ENCODE data around the gene DNAH14. TPM values are rescaled to one million over a fixed set of nuclear protein-coding genes. Genes with fewer than 3 reads are reported as not detected.

Gene DNAH14
- total RNA-seq, 6 donors from 2014 or later: 2.1 to 26.5 (median 12.9) TPM

GRCh38 chr1:225418059-225418458 is 488.6 kb downstream of the DNAH14 start:
- no peak for TF ChIP-seq POLR2A (IDR thresholded peaks at IDR 0.05)
- no peak for TF ChIP-seq POLR2AphosphoS5 (IDR thresholded peaks at IDR 0.05)
- H3K27me3 ChIP-seq: no peaks in the 10 kb centered on the region
- peaks cover 6 to 18% (median 11%) of the 10 kb centered on the region in 4 donors for H3K4me1 ChIP-seq
- DNase-seq (no peak), ATAC-seq (ENCODE audit: low FRiP score in 2 of 2) (no peak)
- no peaks in the 10 kb centered on the region for H3K9me3 ChIP-seq
- no peak overlapping the region for H3K27ac ChIP-seq
- peaks cover 10 to 74% (median 39%) of the 10 kb centered on the region in 4 donors for H3K36me3 ChIP-seq
- WGBS, 2 donors: 70 to 89% methylated on average over 2 of the region's 2 CpGs
- no peak overlapping the region for H3K4me3 ChIP-seq

GRCh38 chr1:225418598-225418997 is 489.1 kb downstream of the DNAH14 start:
- Histone ChIP-seq H3K4me1 (peaks cover 6 to 23% (median 14%) of the 10 kb centered on the region in 4 donors), H3K27ac (no peak overlapping the region), H3K36me3 (peaks cover 10 to 68% (median 39%) of the 10 kb centered on the region in 4 donors), H3K9me3 (no peaks in the 10 kb centered on the region), H3K27me3 (no peaks in the 10 kb centered on the region), H3K4me3 (no peak overlapping the region)
- TF ChIP-seq POLR2AphosphoS5 (IDR thresholded peaks at IDR 0.05): no peak
- no peak for TF ChIP-seq EP300 (IDR thresholded peaks at IDR 0.05)
- TF ChIP-seq CTCF (IDR thresholded peaks at IDR 0.05): no peak
- no peak for TF ChIP-seq POLR2A (IDR thresholded peaks at IDR 0.05)
- 88 to 92% methylated on average over 4 of the region's 4 CpGs for WGBS, 2 donors
- DNase-seq (no peak), ATAC-seq (ENCODE audit: low FRiP score in 2 of 2) (no peak)

GRCh38 chr1:225422031-225422605 is 492.6 kb downstream of the DNAH14 start:
- ATAC-seq (ENCODE audit: low FRiP score in 2 of 2): peak in 1 of 2 donors; percentile 31
- DNase-seq: no peak
- no peaks in the 10 kb centered on the region for H3K27me3 ChIP-seq

GRCh38 chr1:225422795-225423517 is 493.5 kb downstream of the DNAH14 start:
- H3K4me1 ChIP-seq: peaks cover 23 to 51% (median 42%) of the 10 kb centered on the region in 4 donors

More at GRCh38 chr1:225422031-225422605, 492.6 kb downstream of the DNAH14 start:
- no peaks in the 10 kb centered on the region for H3K9me3 ChIP-seq
- TF ChIP-seq POLR2AphosphoS5 (IDR thresholded peaks at IDR 0.05): no peak
- no peak for TF ChIP-seq CTCF (IDR thresholded peaks at IDR 0.05)
- no peak for TF ChIP-seq POLR2A (IDR thresholded peaks at IDR 0.05)
- no peak for TF ChIP-seq EP300 (IDR thresholded peaks at IDR 0.05)
- 46 to 55% methylated on average over 14 of the region's 14 CpGs for WGBS, 2 donors
- peaks cover 10 to 36% (median 21%) of the 10 kb centered on the region in 4 donors for H3K36me3 ChIP-seq
- H3K4me1 ChIP-seq: peaks cover 23 to 51% (median 42%) of the 10 kb centered on the region in 4 donors
- peak overlapping the region in 3 of 4 donors; percentile 4 to 79 (median 36) for H3K27ac ChIP-seq
- H3K4me3 ChIP-seq: peak overlapping the region in 1 of 4 donors; percentile 1

More at GRCh38 chr1:225422795-225423517, 493.5 kb downstream of the DNAH14 start:
- no peaks in the 10 kb centered on the region for H3K9me3 ChIP-seq
- H3K36me3 ChIP-seq: peaks cover 10 to 28% (median 15%) of the 10 kb centered on the region in 4 donors
- TF ChIP-seq POLR2AphosphoS5 (IDR thresholded peaks at IDR 0.05) (no peak), CTCF (IDR thresholded peaks at IDR 0.05) (no peak), POLR2A (IDR thresholded peaks at IDR 0.05) (no peak), EP300 (IDR thresholded peaks at IDR 0.05) (no peak)
- 69 to 73% methylated on average over 7 of the region's 7 CpGs for WGBS, 2 donors
- H3K27me3 ChIP-seq: no peaks in the 10 kb centered on the region
- H3K27ac ChIP-seq: peak overlapping the region in 2 of 4 donors; percentile 36 to 79
- ATAC-seq (ENCODE audit: low FRiP score in 2 of 2) (no peak), DNase-seq (no peak)
- H3K4me3 ChIP-seq: no peak overlapping the region
